Measurements from ENCODE around the gene SP1. TPM values are rescaled to one million over a fixed set of nuclear protein-coding genes. Genes with fewer than 3 reads are reported as not detected.
"Not testable (repeated sequence)": the region's sequence is repeated elsewhere in the genome, so short reads cannot be mapped to it uniquely, and the experiment has no call there.

Gene SP1
- total and polyA plus RNA-seq, 2 experiments from 2014 or later = 3.6 to 30.3 TPM

- DNase-seq = peak; percentile 76
- peak overlapping the region; percentile 18; the same call in 1 of the 2 replicates for H3K27ac ChIP-seq
- H3K36me3 ChIP-seq (ENCODE audit: low read depth) = no peaks in the 10 kb centered on the region
- in situ Hi-C loops (cut with MboI) = no loop called here
- WGBS, 2 experiments (ENCODE audit: low coverage in 1 of 2, low lambda C conversion rate in 2 of 2, missing lambda C conversion rate in 2 of 2) = 70 to 77% methylated on average over 3 to 4 of the region's 4 CpGs
- no peak overlapping the region for H3K4me3 ChIP-seq
- H3K9me2 ChIP-seq (ENCODE audit: insufficient read depth) = no peaks in the 10 kb centered on the region
- H4K20me1 ChIP-seq (ENCODE audit: insufficient read depth) = no peaks in the 10 kb centered on the region
- H2AFZ ChIP-seq = peak overlapping the region; percentile 63; the same call in 1 of the 2 replicates
- no peak for TF ChIP-seq EZH2phosphoT487 (IDR thresholded peaks at IDR 0.05; ENCODE audit: insufficient read depth, low read depth)
- TF ChIP-seq EZH2 (IDR thresholded peaks at IDR 0.05; ENCODE audit: insufficient read depth, poor library complexity, severe bottlenecking) = no peak
- H3K79me2 ChIP-seq (ENCODE audit: insufficient read depth) = no peaks in the 10 kb centered on the region
- H3K9ac ChIP-seq = no peak overlapping the region
- H3F3A ChIP-seq (ENCODE audit: insufficient read depth) = peaks cover 11% of the 10 kb centered on the region
- no peaks in the 10 kb centered on the region for H3K9me3 ChIP-seq (ENCODE audit: low read depth)
- no peak overlapping the region for H3K4me2 ChIP-seq (ENCODE audit: unreplicated experiment)
- no peaks in the 10 kb centered on the region for H3K27me3 ChIP-seq (replicated peaks; ENCODE audit: insufficient read depth)
- H3K4me1 ChIP-seq (ENCODE audit: insufficient read depth) = peaks cover 8% of the 10 kb centered on the region
Observed at GRCh38 chr12:53365245-53365904, 14.6 kb upstream of the SP1 start.

GRCh38 chr12:53373554-53374133, 6.3 kb upstream of the SP1 start:
- H3K9ac ChIP-seq; H3K79me2 ChIP-seq (ENCODE audit: insufficient read depth); H3K27ac ChIP-seq; H4K20me1 ChIP-seq (ENCODE audit: insufficient read depth); H3K27me3 ChIP-seq (replicated peaks; ENCODE audit: insufficient read depth); H3K4me3 ChIP-seq; H3K36me3 ChIP-seq (ENCODE audit: low read depth); in situ Hi-C loops (cut with MboI); H3K4me2 ChIP-seq (ENCODE audit: unreplicated experiment); H3K9me3 ChIP-seq (ENCODE audit: low read depth); H3K9me2 ChIP-seq (ENCODE audit: insufficient read depth): not testable (repeated sequence)
- DNase-seq = peak; percentile 17
- Histone ChIP-seq H2AFZ (peak overlapping the region; percentile 87), H3K4me1 (ENCODE audit: insufficient read depth) (peaks cover 16% of the 10 kb centered on the region), H3F3A (ENCODE audit: insufficient read depth) (peaks cover 13% of the 10 kb centered on the region)
- WGBS, 2 experiments (ENCODE audit: low coverage in 1 of 2, low lambda C conversion rate in 2 of 2, missing lambda C conversion rate in 2 of 2) = 64 to 65% methylated on average over 6 of the region's 6 CpGs

- H3K4me2 ChIP-seq (ENCODE audit: unreplicated experiment); H3K9ac ChIP-seq; H3K27me3 ChIP-seq (replicated peaks; ENCODE audit: insufficient read depth); H3K27ac ChIP-seq; H3K79me2 ChIP-seq (ENCODE audit: insufficient read depth); H4K20me1 ChIP-seq (ENCODE audit: insufficient read depth); in situ Hi-C loops (cut with MboI); H3K9me3 ChIP-seq (ENCODE audit: low read depth); DNase-seq; H3K4me3 ChIP-seq; H3K36me3 ChIP-seq (ENCODE audit: low read depth); H3K9me2 ChIP-seq (ENCODE audit: insufficient read depth): not testable (repeated sequence)
- Histone ChIP-seq H3K4me1 (ENCODE audit: insufficient read depth) (peaks cover 16% of the 10 kb centered on the region), H3F3A (ENCODE audit: insufficient read depth) (peaks cover 13% of the 10 kb centered on the region), H2AFZ (peak overlapping the region; percentile 87; the same call in 1 of the 2 replicates)
- 82 to 84% methylated on average over 14 of the region's 14 CpGs for WGBS, 2 experiments (ENCODE audit: low coverage in 1 of 2, low lambda C conversion rate in 2 of 2, missing lambda C conversion rate in 2 of 2)
Observed at GRCh38 chr12:53374277-53374676, 5.7 kb upstream of the SP1 start.

DNA sequence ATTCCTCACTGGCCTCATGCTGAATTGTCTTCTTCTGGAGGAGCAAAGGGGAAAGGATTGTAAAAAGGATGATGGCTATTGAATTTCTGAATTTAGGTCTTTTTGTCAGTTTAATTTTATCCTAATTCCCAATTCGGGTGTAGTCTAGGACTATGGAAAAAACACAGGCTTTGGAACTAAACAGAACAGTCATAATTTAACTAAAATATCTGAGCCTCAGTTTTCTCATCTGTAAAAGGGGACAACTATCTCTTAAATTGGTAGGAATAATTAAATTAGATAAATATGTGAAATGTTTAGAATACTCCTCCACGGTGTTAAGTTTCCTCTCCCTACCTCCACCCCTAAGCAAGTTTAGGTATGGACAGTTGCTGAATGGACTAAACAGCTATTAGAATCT, 3.2 kb upstream of the SP1 start:
- in situ Hi-C loops (cut with MboI) = no loop called here
- Histone ChIP-seq H3K27ac (no peak overlapping the region), H3K4me2 (ENCODE audit: unreplicated experiment) (no peak overlapping the region), H3K27me3 (replicated peaks; ENCODE audit: insufficient read depth) (no peaks in the 10 kb centered on the region), H3K9me3 (ENCODE audit: low read depth) (no peaks in the 10 kb centered on the region), H3K4me3 (no peak overlapping the region), H3K9me2 (ENCODE audit: insufficient read depth) (no peaks in the 10 kb centered on the region), H3K79me2 (ENCODE audit: insufficient read depth) (peaks cover 3% of the 10 kb centered on the region), H4K20me1 (ENCODE audit: insufficient read depth) (no peaks in the 10 kb centered on the region), H3F3A (ENCODE audit: insufficient read depth) (peaks cover 17% of the 10 kb centered on the region), H3K36me3 (ENCODE audit: low read depth) (no peaks in the 10 kb centered on the region), H3K9ac (no peak overlapping the region), H3K4me1 (ENCODE audit: insufficient read depth) (peaks cover 9% of the 10 kb centered on the region), H2AFZ (no peak overlapping the region)
- WGBS, 2 experiments (ENCODE audit: low coverage in 1 of 2, low lambda C conversion rate in 2 of 2, missing lambda C conversion rate in 2 of 2) = 67 to 70% methylated on average over 2 of the region's 2 CpGs
- TF ChIP-seq EZH2 (IDR thresholded peaks at IDR 0.05; ENCODE audit: insufficient read depth, poor library complexity, severe bottlenecking) = no peak
- no peak for DNase-seq
